ES-I3 (cell line): ENCODE measurements around the gene MTHFR.

ENCODE experiments used
- H3K36me3 ChIP-seq: 2 replicates; pipeline ENCODE4 v1.6.1; 2013; ENCODE audit warnings: mild to moderate bottlenecking, low read length, control low read depth, moderate library complexity; ENCODE audit not compliant: insufficient read depth
- H3K4me1 ChIP-seq: 2 replicates; pipeline ENCODE4 v1.6.1; 2013; ENCODE audit warnings: mild to moderate bottlenecking, control low read depth, low read length; ENCODE audit not compliant: insufficient read depth
- H3K9ac ChIP-seq: 2 replicates; pipeline ENCODE4 v1.6.1; 2013; ENCODE audit warnings: low read depth, mild to moderate bottlenecking, low read length, moderate library complexity
- H3K9me3 ChIP-seq: 2 replicates; pipeline ENCODE4 v1.6.1; 2013; ENCODE audit warnings: mild to moderate bottlenecking, low read length, moderate library complexity; ENCODE audit not compliant: control insufficient read depth, insufficient read depth

The MTHFR gene

GRCh38 chr1:11805422-11806306, at the start of gene MTHFR, which contains the start of gene CLCN6:
Gene MTHFR (minus strand): TSS chr1:11805964. CDS start chr1:11803116, 2,848 bp downstream.
Gene CLCN6 (plus strand): TSS chr1:11806191. CDS start chr1:11806263, 72 bp downstream.
- peaks cover 26% of the 10 kb centered on the region for H3K4me1 ChIP-seq
- H3K36me3 ChIP-seq = peaks cover 4% of the 10 kb centered on the region
- H3K9ac ChIP-seq = peak within 1 kb of the TSS; percentile 89
- no peaks in the 10 kb centered on the region for H3K9me3 ChIP-seq

- Histone ChIP-seq H3K9me3 (no peaks in the 10 kb centered on the region), H3K4me1 (no peaks in the 10 kb centered on the region), H3K9ac (no peak overlapping the region), H3K36me3 (no peaks in the 10 kb centered on the region)
These were observed 49.7 kb upstream of the MTHFR start for GRCh38 chr1:11855430-11855829.

- Histone ChIP-seq H3K36me3 (no peaks in the 10 kb centered on the region), H3K9ac (no peak overlapping the region), H3K4me1 (no peaks in the 10 kb centered on the region), H3K9me3 (no peaks in the 10 kb centered on the region)
These were observed 48.8 kb upstream of the MTHFR start for GRCh38 chr1:11854519-11854918.

GRCh38 chr1:11851180-11851579, 45.4 kb upstream of the MTHFR start:
- H3K36me3 ChIP-seq = no peaks in the 10 kb centered on the region
- no peaks in the 10 kb centered on the region for H3K9me3 ChIP-seq
- H3K4me1 ChIP-seq = no peaks in the 10 kb centered on the region
- H3K9ac ChIP-seq = no peak overlapping the region

GRCh38 chr1:11850156-11850555, 44.4 kb upstream of the MTHFR start:
- H3K4me1 ChIP-seq = no peaks in the 10 kb centered on the region
- no peaks in the 10 kb centered on the region for H3K36me3 ChIP-seq
- H3K9me3 ChIP-seq = no peaks in the 10 kb centered on the region
- no peak overlapping the region for H3K9ac ChIP-seq

GRCh38 chr1:11848373-11848700, 42.6 kb upstream of the MTHFR start:
- H3K36me3 ChIP-seq = no peaks in the 10 kb centered on the region; the same call in 1 of the 2 replicates
- H3K4me1 ChIP-seq = no peaks in the 10 kb centered on the region
- H3K9me3 ChIP-seq = no peaks in the 10 kb centered on the region
- H3K9ac ChIP-seq = no peak overlapping the region

- Histone ChIP-seq H3K4me1 (no peaks in the 10 kb centered on the region), H3K9ac (no peak within 1 kb of the TSS), H3K36me3 (no peaks in the 10 kb centered on the region; the same call in 1 of the 2 replicates)
These were observed 42.1 kb upstream of the MTHFR start, which contains the start of gene NPPA for GRCh38 chr1:11847667-11848372. Gene NPPA (minus strand): TSS chr1:11847783. CDS start chr1:11847684, 99 bp downstream.

GRCh38 chr1:11845641-11846335, 40.0 kb upstream of the MTHFR start:
- H3K9me3 ChIP-seq = no peaks in the 10 kb centered on the region
- peaks cover 17% of the 10 kb centered on the region; the same call in 1 of the 2 replicates for H3K36me3 ChIP-seq
- H3K9ac ChIP-seq = no peak overlapping the region
- H3K4me1 ChIP-seq = no peaks in the 10 kb centered on the region

More at GRCh38 chr1:11847667-11848372, 42.1 kb upstream of the MTHFR start, which contains the start of gene NPPA:
- H3K9me3 ChIP-seq = no peaks in the 10 kb centered on the region

- Histone ChIP-seq H3K4me1 (no peaks in the 10 kb centered on the region), H3K36me3 (peaks cover 35% of the 10 kb centered on the region; the same call in 1 of the 2 replicates), H3K9me3 (no peaks in the 10 kb centered on the region), H3K9ac (no peak overlapping the region)
These were observed 36.6 kb upstream of the MTHFR start for GRCh38 chr1:11842154-11843041.

GRCh38 chr1:11841245-11842153, 35.7 kb upstream of the MTHFR start:
- Histone ChIP-seq H3K4me1 (no peaks in the 10 kb centered on the region), H3K36me3 (peaks cover 35% of the 10 kb centered on the region; the same call in 1 of the 2 replicates), H3K9me3 (no peaks in the 10 kb centered on the region), H3K9ac (no peak overlapping the region)

GRCh38 chr1:11839727-11840705, 34.3 kb upstream of the MTHFR start:
- Histone ChIP-seq H3K4me1 (no peaks in the 10 kb centered on the region), H3K9ac (no peak overlapping the region), H3K36me3 (peaks cover 41% of the 10 kb centered on the region; the same call in 1 of the 2 replicates), H3K9me3 (no peaks in the 10 kb centered on the region)
